Measurements from ENCODE around the gene HMOX2.

Gene HMOX2

GRCh38 chr16:4505356-4506147 lies 29.4 kb downstream of the HMOX2 start:
- DNase-seq, result no peak

- peak; percentile 69 for DNase-seq
Measured at GRCh38 chr16:4506450-4506849, 30.3 kb downstream of the HMOX2 start.

GRCh38 chr16:4507588-4508345 lies 31.6 kb downstream of the HMOX2 start:
- peak; percentile 93 for DNase-seq

GRCh38 chr16:4508806-4509205 lies 32.6 kb downstream of the HMOX2 start:
- no peak for DNase-seq

- DNase-seq, result no peak
Measured at GRCh38 chr16:4509420-4509819, 33.2 kb downstream of the HMOX2 start.

GRCh38 chr16:4510131-4510530 lies 33.9 kb downstream of the HMOX2 start:
- DNase-seq, result no peak

- no peak for DNase-seq
Measured at GRCh38 chr16:4510747-4511426, 34.7 kb downstream of the HMOX2 start.

- DNase-seq, result no peak
Measured at GRCh38 chr16:4511441-4512082, 35.4 kb downstream of the HMOX2 start.

GRCh38 chr16:4512473-4512872 lies 36.3 kb downstream of the HMOX2 start:
- no peak for DNase-seq

- DNase-seq, result no peak
Measured at GRCh38 chr16:4513086-4513860, 37.1 kb downstream of the HMOX2 start.

GRCh38 chr16:4513881-4514280 lies 37.7 kb downstream of the HMOX2 start:
- DNase-seq, result no peak

GRCh38 chr16:4514606-4515005 lies 38.4 kb downstream of the HMOX2 start:
- DNase-seq, result no peak

- DNase-seq, result no peak
Measured at GRCh38 chr16:4515611-4516233, 39.5 kb downstream of the HMOX2 start.

- no peak for DNase-seq
Measured at GRCh38 chr16:4517812-4518680, 41.8 kb downstream of the HMOX2 start.

- no peak for DNase-seq
Measured at GRCh38 chr16:4519274-4520058, 43.3 kb downstream of the HMOX2 start.

- no peak for DNase-seq
Measured at GRCh38 chr16:4520913-4521312, 44.7 kb downstream of the HMOX2 start.

GRCh38 chr16:4522051-4522581 lies 45.9 kb downstream of the HMOX2 start:
- peak; percentile 83 for DNase-seq

GRCh38 chr16:4523686-4524085 lies 47.5 kb downstream of the HMOX2 start:
- DNase-seq, result no peak

GRCh38 chr16:4524571-4524970 lies 48.4 kb downstream of the HMOX2 start:
- no peak for DNase-seq

GRCh38 chr16:4525069-4525468 lies 48.9 kb downstream of the HMOX2 start:
- DNase-seq, result peak; percentile 81

Data from DMS79 (cell line).